HG03097 (cell line): ENCODE data around the gene SFRP5.

Experiments used
- ATAC-seq: cut with Tn5 transposase; IDR thresholded peaks from one replicate; pipeline ENCODE4 v1.9.1; 2021; ENCODE audit not compliant: unreplicated experiment, low FRiP score

Gene SFRP5, protein sequence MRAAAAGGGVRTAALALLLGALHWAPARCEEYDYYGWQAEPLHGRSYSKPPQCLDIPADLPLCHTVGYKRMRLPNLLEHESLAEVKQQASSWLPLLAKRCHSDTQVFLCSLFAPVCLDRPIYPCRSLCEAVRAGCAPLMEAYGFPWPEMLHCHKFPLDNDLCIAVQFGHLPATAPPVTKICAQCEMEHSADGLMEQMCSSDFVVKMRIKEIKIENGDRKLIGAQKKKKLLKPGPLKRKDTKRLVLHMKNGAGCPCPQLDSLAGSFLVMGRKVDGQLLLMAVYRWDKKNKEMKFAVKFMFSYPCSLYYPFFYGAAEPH

DNA sequence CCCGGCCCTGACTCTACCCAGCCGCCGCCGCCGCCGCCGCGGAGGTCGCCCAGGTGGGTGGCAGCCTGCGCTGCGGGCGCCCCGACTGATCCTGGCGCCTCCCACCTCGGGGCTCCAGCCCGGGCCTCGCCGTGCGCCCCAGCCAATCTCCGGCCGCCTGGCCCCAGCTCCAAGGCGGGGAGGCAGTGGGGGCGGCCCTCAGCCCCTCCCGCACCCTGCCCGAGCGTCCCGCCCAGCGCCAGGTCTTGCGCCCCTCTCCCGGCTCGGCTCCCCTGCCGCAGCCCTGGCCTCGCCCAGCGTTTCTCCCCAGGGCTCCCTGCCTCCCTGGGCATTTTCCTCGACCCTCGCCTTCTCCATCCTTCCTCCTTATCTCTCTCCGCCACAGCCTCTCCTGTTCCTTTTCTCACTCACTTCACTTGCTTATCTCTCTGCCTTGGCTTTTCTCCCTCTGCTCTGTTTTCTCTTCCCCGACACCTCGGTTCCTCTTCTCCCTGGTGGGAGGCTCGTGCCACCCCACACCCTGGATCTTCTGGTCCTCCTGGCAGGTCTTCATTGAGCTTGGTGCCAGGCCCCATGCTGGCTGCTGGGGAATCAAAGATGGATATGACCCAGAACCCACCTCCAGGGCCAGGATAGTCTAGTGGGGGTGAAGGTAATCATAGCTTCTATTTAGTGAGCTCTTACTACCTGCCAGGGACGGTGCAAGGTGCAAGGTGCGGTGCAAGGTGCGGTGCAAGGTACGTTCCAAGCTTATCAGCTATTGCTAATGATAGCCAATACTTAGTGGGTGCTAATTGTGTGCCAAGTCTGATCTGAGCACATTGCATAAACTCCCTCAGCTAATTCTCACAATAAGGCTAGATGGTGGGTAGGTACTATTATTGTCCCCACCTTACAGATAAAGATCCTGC is at the start of gene SFRP5:
SFRP5 (minus strand) TSS at position 87 of the 911 bp plus-strand sequence. CDS start 166 bp downstream, outside the sequence.
- no peak for ATAC-seq

DNA sequence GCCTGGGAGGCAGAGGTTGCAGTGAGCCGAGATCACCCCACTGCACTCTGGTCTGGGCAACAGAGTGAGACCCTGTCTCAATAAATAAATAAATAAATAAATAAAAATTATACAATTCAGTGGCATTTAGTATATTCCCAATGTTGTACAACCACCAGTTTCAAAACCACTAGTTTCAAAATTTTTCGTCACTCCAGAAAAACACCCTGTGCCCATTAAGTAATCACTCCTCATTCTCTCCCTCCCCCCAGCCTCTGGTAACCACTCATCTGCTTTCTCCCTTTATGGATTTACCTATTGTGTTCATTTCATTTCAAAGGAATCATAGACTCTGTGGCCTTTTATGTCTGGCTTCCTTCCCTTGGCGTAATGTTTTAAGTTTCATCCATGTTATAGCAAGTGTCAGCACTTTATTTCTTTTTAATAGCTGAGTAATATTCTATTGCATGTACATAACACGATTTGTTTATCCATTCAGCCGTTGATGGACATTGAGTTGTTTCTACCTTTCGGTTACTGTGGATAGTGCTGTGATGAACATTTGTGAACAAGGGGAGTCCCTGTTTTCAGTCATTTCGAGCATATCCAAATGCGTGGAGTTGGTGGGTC is 48.4 kb upstream of the SFRP5 start:
- ATAC-seq, result no peak

DNA sequence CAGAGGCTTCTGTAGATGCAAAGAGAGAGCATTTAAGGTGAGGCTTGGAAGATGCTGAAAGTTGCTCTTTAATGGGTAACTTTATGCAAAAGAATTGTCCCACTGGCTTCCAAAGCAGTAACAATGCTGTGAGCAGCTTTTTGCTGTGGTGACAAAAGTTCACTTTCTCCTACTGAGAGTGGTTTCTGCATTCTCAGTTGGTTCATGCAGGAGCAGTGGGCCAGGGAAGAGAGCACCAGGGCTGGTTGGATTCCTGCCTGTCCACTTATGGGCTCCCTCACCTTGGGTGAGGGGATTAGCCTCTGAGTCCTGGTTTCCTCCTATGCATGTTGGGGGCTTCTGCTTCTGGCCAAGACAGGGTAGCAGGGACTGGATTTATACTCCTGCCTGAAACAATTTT is 46.8 kb upstream of the SFRP5 start:
- no peak for ATAC-seq

DNA sequence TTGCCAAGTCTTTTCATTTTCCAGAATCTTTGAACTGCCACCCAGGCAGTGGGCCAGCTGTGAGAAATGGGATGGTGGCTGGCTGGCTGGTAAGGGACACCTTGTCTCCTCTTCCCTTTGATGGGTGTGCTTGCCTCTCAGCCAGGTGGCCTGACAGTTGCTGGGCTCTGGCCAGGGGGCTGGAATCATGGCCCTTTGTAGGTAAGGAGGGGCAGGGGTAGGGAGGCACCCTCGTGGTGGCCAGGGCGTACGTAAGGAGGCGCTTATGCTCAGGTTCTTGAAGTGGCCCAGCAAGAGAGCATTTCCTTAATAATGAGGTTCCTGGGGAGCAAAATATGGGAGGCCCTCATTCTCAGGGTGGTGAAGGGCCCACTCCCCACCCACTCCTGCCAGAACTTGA is 44.8 kb upstream of the SFRP5 start:
- ATAC-seq, result no peak

DNA sequence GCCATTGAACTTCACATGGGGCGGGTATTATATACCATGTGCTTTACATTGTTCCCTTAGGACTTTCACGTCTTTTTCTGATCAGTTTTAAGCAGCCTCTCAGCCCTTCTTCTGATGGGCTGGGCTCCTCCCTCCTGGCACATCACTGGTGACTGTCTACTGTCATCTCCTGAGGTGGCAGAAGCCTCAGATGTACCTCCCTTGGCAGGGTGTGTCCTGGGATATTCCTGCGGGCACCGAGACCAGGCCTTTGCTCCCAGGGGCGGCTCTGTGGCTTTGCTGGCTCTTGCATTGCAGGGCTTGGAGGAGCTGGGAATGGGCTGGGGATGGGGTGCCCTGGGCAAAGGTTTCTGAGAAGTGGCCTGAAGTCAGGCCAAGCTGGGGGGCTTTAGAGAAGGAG is 43.2 kb upstream of the SFRP5 start:
- ATAC-seq, result no peak

DNA sequence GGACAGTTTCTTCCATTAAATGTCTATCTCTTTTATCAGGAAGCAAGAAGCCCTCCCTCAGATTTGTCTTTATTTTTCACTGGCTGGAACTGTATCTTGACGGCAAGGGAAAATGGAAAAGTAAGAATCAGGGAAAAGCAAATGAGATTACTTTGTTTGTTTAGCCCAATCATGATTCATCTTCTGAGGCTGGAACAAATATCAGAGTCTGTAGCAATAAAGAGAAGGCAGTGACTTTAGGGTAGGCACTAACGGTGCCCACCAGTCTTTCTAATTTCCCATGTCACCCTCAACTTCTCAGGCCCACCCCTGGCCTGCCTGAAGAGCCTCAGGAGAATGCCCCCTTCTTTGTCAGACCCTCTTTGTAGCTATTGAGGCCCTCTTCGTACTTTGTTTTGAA is 41.5 kb upstream of the SFRP5 start:
- no peak for ATAC-seq

DNA sequence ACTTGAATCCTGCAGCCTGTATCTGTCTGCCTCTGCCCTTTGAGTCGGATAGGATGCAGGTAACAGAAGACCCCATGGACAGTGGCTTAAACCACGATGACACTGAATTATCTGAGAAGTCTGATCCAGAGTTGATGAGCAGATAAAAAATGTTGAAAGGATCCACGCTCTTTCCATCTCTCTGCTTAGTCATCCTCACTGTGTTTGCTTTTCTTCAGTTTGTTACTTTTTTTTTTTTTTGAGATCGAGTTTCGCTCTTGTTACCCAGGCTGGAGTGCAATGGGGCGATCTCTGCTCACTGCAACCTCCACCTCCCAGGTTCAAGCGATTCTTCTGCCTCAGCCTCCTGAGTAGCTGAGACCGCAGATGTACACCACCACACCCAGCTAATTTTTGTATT is 40.9 kb upstream of the SFRP5 start:
- no peak for ATAC-seq

DNA sequence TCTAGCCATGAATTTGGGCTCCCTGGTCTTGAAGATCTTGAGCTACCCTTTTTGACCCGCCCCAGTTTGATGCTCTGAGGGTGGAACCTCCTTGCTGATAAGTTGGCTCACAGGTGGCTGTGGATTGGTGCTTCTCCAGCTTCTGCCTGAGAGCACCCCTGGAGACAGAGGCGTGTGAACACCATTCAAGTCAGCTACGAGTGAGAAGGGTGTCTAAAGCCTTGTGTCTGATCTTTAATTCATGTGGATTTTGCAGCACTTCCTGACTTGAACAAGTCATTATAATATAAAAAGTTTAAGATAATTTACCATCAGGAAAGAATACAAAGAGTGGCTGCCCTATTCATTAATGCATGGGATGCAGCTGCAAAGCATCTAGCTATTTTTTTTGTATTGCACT is 40.2 kb upstream of the SFRP5 start:
- no peak for ATAC-seq

DNA sequence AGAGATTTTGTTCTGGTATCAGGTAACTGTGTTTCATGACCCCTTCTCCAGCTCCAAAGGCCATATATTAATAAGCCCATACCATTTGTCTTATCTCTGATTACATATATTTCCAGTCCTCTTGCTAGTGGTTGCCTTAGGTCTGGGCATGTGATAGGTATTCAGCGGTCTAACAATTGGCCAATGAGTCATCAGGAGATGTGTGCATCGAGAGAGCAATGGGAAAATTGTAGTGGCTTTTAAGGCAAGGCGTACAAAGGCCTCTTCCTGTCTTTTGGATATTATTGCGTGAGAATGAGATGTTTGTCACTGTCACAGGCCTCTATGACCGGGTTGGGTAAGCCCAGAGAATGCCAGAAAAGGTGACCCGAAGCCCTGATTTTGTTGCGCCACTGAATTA is 38.6 kb upstream of the SFRP5 start:
- ATAC-seq, result no peak

DNA sequence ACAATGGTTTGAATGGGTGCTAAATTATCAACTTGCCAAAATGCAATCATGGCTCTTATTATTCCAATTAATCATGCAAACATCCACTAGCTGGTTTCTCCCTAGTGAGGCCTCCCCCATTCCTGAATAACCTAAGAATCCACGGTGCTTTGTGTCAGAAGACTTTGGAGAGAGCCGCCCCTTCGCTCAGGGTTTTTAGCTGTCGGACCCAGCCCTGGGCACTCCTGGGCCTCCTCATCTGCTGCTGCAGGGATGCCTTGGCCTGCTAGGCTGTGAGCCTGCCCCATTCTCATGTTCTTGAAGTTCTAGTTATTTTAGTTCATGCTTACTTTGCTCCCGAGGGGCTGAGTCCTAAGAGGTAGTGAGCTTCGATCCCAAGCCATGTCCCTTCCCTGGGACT is 34.1 kb upstream of the SFRP5 start:
- no peak for ATAC-seq

DNA sequence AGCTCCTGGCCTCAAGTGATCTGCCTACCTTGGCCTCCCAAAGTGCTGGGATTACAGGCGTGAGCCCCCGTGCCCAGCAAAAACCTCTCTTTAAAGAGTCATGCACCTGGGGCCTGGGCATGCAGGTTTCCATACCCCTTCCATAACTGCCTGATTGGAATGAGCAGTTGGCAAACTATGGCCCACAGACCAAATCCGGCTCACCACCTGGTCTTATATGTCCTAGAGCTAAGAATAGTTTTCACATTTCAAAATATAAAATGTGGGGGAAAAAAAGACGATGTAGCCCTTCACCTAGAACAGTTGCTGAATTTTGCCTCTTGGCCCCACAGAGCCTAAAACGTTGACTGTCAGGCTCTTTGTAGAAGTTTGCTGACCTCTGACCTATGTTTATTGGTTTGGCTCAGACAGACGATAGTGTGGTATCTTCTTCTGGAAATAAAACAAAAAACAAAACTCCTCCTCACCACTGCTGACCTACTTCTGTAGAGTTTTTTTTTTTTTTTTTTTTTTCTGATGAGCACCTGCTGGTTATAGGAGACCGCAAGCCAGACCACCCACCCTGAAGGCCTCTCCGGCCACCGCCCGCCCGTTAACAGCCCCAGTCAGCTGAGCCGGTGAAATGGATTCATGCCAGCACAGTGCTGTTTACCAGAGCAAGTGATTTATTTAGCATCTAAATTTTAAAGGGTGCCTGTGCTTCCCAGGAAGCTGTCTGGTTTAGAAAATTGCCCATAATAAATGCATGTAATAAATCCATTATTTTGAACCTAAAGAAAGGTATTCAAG is 33.5 kb upstream of the SFRP5 start:
- ATAC-seq, result no peak

DNA sequence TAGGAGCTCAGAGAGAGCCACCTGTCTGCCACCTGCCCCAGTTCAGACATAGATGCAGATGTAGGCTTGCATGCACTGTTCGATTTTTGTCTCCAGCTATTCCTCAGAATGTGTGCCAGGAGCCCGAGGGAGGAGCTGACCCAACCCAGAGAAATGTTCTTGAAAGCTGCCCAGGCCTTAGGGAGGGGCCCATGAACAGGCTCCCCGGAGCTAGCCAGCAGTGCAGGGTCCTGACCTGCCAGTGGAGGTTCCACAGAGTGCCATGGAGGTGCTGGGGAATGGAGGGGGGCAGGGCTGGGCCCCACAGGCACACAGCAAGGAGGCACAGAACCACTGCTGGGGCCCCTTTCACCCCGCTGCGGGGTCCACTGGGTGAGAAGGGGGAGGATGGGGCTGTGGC is 29.6 kb upstream of the SFRP5 start:
- ATAC-seq, result no peak

DNA sequence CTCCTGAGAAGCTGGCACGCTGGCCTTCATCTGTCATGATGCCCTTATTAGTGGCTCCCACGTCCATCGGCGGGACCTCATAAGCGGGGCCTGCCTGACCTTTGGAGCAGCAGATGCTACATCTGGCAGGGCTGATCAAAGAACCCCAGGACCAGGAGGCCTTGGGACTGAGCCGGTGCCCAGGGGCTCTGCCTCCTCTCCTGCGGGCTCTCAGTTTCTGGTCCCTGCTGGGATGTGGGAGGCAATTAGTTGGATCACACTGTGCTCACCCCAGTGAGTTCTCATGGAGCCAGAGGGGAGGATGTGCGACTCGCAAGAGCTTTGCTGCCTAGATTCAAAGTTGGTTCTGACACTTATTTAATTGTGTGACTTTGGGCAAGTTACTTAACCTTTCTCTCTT is 28.7 kb upstream of the SFRP5 start:
- ATAC-seq, result no peak

DNA sequence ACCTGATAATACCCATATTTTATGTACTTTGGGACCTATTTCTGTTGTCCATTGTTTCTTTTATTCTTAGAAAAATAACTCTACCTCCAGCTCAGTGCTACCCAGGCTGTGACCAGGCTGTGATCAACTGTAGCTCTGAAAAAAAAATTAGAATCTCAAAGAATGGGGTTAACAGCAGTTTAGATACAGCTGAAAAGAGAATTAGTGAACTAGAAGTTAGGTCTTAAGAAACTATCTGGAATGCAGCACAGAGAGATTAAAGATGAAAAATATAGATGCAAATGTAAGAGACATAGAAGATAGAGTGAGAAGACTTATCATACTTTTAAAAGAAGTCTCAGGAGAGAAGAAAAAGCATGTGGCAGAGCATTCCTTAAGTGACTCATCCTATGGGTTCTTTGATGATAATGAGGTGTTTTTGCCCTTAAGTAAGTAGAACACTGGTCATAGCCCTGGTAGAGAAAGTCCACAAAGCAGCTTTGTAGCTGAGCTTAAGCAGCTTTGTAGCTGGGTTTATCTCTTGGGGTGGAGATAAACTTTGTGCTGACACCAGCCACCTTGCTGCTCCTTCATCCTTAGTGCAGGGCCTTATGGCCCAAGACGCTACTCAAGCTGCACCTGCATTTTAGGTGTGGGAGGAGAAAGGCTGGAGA is 27.3 kb upstream of the SFRP5 start:
- ATAC-seq, result no peak

DNA sequence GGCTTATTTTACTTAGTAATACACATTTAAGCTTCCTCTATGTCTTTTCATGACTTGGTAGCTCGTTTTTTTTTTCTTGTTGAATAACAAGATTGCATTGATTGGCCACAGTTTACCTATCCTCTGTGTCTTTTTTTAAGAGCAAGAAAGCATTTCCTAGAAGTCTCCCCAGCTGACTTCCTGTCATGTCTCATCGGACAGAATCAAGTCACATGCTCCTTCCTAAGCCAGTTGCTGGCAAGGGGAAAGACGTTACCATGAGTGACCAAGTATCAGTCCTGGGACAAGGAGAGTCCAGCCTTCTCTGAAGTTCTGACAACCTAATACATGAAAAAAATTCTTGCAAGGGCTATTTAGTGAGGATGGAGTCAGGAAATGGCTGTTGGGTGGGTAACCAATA is 24.9 kb upstream of the SFRP5 start:
- no peak for ATAC-seq

DNA sequence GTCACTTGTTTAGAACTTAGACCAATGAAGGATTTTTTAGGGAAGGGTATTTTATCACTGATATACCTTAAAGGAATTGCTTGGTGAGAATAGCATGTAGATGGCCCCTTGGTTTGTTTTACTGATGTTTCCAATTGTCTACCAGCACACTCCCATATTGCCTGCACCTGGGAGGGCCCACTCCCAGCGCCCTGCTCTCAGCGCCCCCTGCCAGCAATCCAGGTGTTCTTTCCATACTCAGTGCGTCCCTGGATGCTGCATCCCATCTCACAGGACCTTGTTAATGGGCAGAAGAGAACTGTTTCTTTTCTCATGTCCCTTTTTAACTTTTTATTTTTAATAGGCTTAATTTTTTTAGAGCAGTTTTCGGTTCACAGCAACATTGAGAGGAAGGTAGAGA is 24.1 kb upstream of the SFRP5 start:
- ATAC-seq, result no peak

DNA sequence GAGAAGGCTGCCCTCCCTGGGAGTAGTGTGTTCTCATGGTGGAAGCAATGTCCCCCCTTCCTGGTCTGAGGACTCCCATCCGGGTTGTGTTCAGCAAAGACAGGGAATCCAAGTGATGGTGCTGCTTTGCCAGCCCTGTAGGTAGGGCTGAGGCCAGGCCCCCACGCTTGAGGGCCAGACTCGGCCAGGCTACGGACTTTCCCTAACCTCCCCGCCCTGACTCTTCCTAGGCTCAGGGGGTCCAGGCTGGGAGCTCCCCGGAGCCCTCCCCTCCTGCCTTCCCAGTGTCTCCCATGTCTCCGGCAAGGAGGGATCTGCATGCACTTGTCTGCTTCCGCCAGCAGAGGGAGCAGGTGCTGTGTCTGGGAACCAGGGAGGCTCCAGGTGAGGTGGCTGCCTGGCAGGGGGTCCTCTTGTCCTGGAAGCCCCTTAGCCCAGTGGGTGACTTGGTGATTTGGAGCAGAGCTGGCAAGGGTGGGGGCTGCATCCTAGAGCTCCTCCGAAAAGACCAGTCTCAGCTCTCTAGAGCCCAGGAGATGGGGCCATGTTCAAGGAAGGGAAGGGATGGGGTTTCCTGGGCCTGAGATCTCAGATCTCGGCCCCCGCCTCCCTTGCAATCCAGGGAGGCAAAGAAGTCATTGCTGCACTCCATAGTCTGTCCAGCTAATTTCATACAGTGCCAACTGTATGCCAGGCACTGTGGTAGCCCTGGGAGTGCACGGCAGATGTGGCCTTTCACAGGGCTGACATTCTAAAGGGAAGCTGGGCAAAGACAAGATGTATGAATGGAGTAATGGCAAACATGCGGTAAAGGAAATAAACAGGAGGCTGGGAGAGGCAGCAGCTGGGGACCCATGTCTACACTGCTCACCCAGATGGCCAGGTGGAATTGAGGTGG is 20.3 kb upstream of the SFRP5 start:
- no peak for ATAC-seq

DNA sequence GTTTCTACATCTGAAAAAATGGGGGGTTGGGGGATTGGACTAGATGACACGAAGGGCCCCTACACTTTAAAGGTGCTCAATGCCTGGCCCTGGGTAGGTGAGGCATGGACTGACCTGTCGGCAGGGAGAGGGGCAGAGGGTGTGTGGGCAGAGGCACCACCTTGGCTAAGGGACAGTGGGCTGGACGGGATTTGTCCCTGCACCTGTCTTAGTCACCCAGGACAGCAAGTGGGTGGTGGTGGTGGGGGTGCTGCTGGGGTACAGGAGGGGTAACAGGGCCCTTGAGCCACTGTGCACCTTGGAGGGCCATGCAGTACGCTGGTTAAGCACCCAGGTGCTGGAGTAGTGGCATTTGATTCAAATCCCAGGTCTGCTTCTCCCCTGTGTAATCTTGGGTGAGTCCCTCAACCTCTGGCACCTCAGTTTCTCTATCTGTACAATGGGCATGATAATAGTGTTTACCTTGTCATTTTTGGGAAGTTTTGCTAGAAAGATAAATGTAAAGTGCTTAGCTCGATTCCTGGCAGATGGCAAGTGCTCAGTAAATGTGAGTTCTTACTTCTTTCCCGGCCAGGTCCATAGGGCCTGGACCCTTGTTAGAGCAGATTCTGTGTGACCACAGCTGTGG is 18.1 kb upstream of the SFRP5 start:
- no peak for ATAC-seq
